HG02884 (cell line): Measurements from ENCODE around the gene HOXA11.

Experiments used
- ATAC-seq: cut with Tn5 transposase; IDR thresholded peaks from one replicate; pipeline ENCODE4 v1.9.1; 2021; ENCODE audit warnings: mild to moderate bottlenecking, moderate library complexity; ENCODE audit not compliant: unreplicated experiment

Gene HOXA11

GRCh38 chr7:27138472-27138871 is 46.6 kb downstream of the HOXA11 start:
- ATAC-seq, result no peak

- no peak for ATAC-seq
Observed at GRCh38 chr7:27137640-27138315, 47.3 kb downstream of the HOXA11 start.

- ATAC-seq, result no peak
Observed at GRCh38 chr7:27134392-27134791, 50.6 kb downstream of the HOXA11 start.

GRCh38 chr7:27133409-27134231 is 51.4 kb downstream of the HOXA11 start:
- ATAC-seq, result no peak

GRCh38 chr7:27132978-27133377 is 52.1 kb downstream of the HOXA11 start:
- ATAC-seq, result no peak

GRCh38 chr7:27132214-27132613 is 52.8 kb downstream of the HOXA11 start:
- no peak for ATAC-seq

- ATAC-seq, result no peak
Observed at GRCh38 chr7:27131390-27131819, 53.6 kb downstream of the HOXA11 start.
